ENCODE results near the gene MFAP2.

MFAP2 gene

GRCh38 chr1:16996845-16997244 lies 16.4 kb upstream of the MFAP2 start:
- TF ChIP-seq CTCF (IDR thresholded peaks at IDR 0.05; ENCODE audit: insufficient read depth, missing control alignments) = no peak
- DNase-seq (ENCODE audit: insufficient read length, low spot score) (no peak), FAIRE-seq (no peak)

DNA sequence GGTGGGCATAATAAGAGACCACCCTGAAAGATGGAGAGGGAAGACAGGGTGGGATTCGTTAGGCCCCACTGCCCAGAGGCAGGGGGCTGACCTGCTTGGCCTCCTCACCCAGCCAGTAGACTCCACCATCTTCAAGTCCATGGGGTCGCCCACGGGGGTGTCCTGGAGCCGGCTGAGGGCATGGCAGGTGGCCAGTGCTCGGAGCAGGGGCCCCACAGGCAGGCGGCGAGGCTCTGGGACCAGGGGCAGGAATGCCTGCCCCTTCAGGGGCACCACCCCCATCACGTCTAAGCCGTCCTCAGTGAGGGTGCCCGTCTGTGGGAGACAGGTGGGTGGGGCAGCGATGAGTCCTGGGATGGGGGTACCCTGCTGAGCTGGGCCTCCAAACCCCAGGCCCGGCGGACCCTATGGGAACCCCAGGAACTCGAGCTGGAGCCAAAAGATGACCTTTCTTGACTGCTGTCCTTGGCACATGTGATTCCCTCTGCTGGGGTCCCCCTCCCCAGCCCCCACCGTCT lies 13.2 kb upstream of the MFAP2 start:
- FAIRE-seq (no peak), DNase-seq (ENCODE audit: insufficient read length, low spot score) (no peak)
- no peak for TF ChIP-seq CTCF (IDR thresholded peaks at IDR 0.05; ENCODE audit: insufficient read depth, missing control alignments)

GRCh38 chr1:16992675-16993074 lies 12.3 kb upstream of the MFAP2 start:
- DNase-seq (ENCODE audit: insufficient read length, low spot score) (no peak), FAIRE-seq (no peak)
- no peak for TF ChIP-seq CTCF (IDR thresholded peaks at IDR 0.05; ENCODE audit: insufficient read depth, missing control alignments)

- TF ChIP-seq CTCF (IDR thresholded peaks at IDR 0.05; ENCODE audit: insufficient read depth, missing control alignments) = no peak
- DNase-seq (ENCODE audit: insufficient read length, low spot score) = no peak
- no peak for FAIRE-seq
Measured at GRCh38 chr1:16992102-16992501, 11.7 kb upstream of the MFAP2 start.

GRCh38 chr1:16991571-16991970 lies 11.2 kb upstream of the MFAP2 start:
- TF ChIP-seq CTCF (IDR thresholded peaks at IDR 0.05; ENCODE audit: insufficient read depth, missing control alignments) = no peak
- DNase-seq (ENCODE audit: insufficient read length, low spot score) (no peak), FAIRE-seq (no peak)

DNA sequence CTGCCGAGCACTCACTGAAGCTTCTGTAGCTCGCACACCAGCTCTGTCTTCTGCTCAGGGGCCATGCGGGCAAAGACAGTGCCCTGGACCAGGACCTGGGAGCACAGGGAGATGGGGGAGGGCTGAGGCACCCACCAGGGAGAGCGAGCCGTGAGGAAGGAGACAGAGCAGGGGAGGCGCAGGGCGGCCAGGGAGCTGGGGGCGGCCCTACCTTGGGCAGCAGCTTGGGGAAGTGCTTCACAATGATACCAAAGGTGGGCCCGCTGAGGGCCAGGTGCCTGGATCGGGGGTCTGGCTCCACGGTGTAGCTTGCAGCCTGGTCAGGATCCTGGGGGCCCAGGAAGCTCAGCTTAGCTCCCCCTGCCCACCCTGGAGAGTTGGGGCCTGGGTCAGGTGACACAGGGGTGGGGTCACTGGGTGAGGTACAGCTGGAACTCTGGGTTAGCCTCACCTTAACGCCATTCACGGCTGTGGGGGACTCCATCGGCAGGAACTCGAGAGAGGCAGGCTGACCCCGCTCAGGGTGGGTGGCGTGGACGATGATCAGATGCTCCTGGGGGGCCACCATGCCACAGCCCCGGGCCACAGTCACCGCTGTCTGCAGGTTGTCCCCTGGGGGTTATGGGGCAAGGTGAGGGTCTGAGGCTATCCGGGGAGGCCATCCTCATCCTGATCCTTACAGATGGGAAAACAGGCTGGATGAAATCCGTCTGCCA lies 9.4 kb upstream of the MFAP2 start:
- DNase-seq (ENCODE audit: insufficient read length, low spot score) = no peak
- TF ChIP-seq CTCF (IDR thresholded peaks at IDR 0.05; ENCODE audit: insufficient read depth, missing control alignments) = no peak
- no peak for FAIRE-seq

GRCh38 chr1:16988210-16988609 lies 7.8 kb upstream of the MFAP2 start:
- TF ChIP-seq CTCF (IDR thresholded peaks at IDR 0.05; ENCODE audit: insufficient read depth, missing control alignments) = no peak
- DNase-seq (ENCODE audit: insufficient read length, low spot score) (no peak), FAIRE-seq (no peak)

Data from D721Med (cell line).